HEK293 (cell line): ENCODE data around the gene KIAA0319L.
"Not testable (repeated sequence)": the region's sequence is repeated elsewhere in the genome, so short reads cannot be mapped to it uniquely, and the experiment has no call there.

Experiments used
- CTCF ChIA-PET: fragments of 350-600 bp; formaldehyde crosslinking; extraction: SDS; loops from one replicate; lab custom pipeline; 2021; ENCODE audit warnings: antibody characterized with exemption; lab: Yijun Ruan, JAX
- POLR2A ChIA-PET: fragments of 300-600 bp; formaldehyde crosslinking; extraction: SDS; loops from one replicate; lab custom pipeline; 2020; ENCODE audit warnings: antibody characterized with exemption, inconsistent platforms; lab: Yijun Ruan, JAX
- H3K27ac ChIP-seq: fragments of 200-500 bp; sonication (Bioruptor generic); 2 replicates; pipeline ENCODE4 v1.5.1; 2014; ENCODE audit warnings: low read depth, low read length, control low read depth, inconsistent platforms; ENCODE audit errors: extremely low read depth
- H3K36me3 ChIP-seq, 2 experiments: fragments of 200-500 bp in 1 of 2; sonication (Bioruptor generic) in 1 of 2; 1 replicate in 1 of 2; 2 replicates in 1 of 2; pipeline ENCODE4 v1.5.1; 2014 to 2017; ENCODE audit warnings: inconsistent platforms in 2 of 2, low read length in 2 of 2; ENCODE audit not compliant: control insufficient read depth in 2 of 2, insufficient read depth in 1 of 2
- H3K4me1 ChIP-seq: fragments of 200-500 bp; sonication (Bioruptor generic); 2 replicates; pipeline ENCODE4 v1.5.1; 2014; ENCODE audit warnings: mild to moderate bottlenecking, low read length, inconsistent platforms; ENCODE audit not compliant: control insufficient read depth, insufficient read depth
- H3K4me3 ChIP-seq: 2 replicates; pipeline ENCODE4 v1.5.1; 2011; ENCODE audit warnings: low read depth, mild to moderate bottlenecking, control low read depth, low read length, moderate library complexity
- H3K9me3 ChIP-seq: fragments of 200-500 bp; sonication (Bioruptor generic); 2 replicates; pipeline ENCODE4 v1.5.1; 2014; ENCODE audit warnings: low read depth, low read length, inconsistent platforms; ENCODE audit not compliant: control insufficient read depth, insufficient read depth
- GLI2 ChIP-seq: fragments of 450-650 bp; formaldehyde crosslinking; IDR thresholded peaks from 2 replicates; pipeline ENCODE4; 2017; ENCODE audit warnings: missing biosample characterization, missing genetic modification characterization, low read depth, borderline replicate concordance
- MYNN ChIP-seq: fragments of 450-650 bp; formaldehyde crosslinking; IDR thresholded peaks from 2 replicates; pipeline ENCODE4 v1.5.1; 2016; ENCODE audit warnings: missing biosample characterization, missing genetic modification characterization, borderline replicate concordance
- SCRT2 ChIP-seq: fragments of 450-650 bp; formaldehyde crosslinking; IDR thresholded peaks from 2 replicates; pipeline ENCODE4 v1.5.1; 2016; ENCODE audit warnings: missing biosample characterization, missing genetic modification characterization
- SP7 ChIP-seq: fragments of 450-650 bp; formaldehyde crosslinking; IDR thresholded peaks from 2 replicates; pipeline ENCODE4 v1.5.1; 2016; ENCODE audit warnings: missing biosample characterization, missing genetic modification characterization
- YY2 ChIP-seq: fragments of 450-650 bp; formaldehyde crosslinking; IDR thresholded peaks from 2 replicates; pipeline ENCODE4 v1.5.1; 2016; ENCODE audit warnings: missing biosample characterization, missing genetic modification characterization
- ZBTB6 ChIP-seq: fragments of 450-650 bp; formaldehyde crosslinking; IDR thresholded peaks from 2 replicates; pipeline ENCODE4 v1.5.1; 2017; ENCODE audit warnings: missing biosample characterization, missing genetic modification characterization
- ZFP37 ChIP-seq: fragments of 450-650 bp; formaldehyde crosslinking; IDR thresholded peaks from 2 replicates; pipeline ENCODE4 v1.5.1; 2016; ENCODE audit warnings: missing biosample characterization, missing genetic modification characterization
- ZFP69B ChIP-seq: fragments of 450-650 bp; formaldehyde crosslinking; IDR thresholded peaks from 2 replicates; pipeline ENCODE4 v1.5.1; 2016; ENCODE audit warnings: missing biosample characterization, missing genetic modification characterization
- ZIC2 ChIP-seq: fragments of 450-650 bp; formaldehyde crosslinking; IDR thresholded peaks from 2 replicates; pipeline ENCODE4 v1.5.1; 2016; ENCODE audit warnings: missing biosample characterization, missing genetic modification characterization
- ZNF214 ChIP-seq: fragments of 450-650 bp; formaldehyde crosslinking; IDR thresholded peaks from 2 replicates; pipeline ENCODE4 v1.5.1; 2017; ENCODE audit warnings: missing biosample characterization, mild to moderate bottlenecking, missing genetic modification characterization, borderline replicate concordance
- ZNF24 ChIP-seq: fragments of 450-650 bp; formaldehyde crosslinking; IDR thresholded peaks from 2 replicates; pipeline ENCODE4 v1.5.1; 2016; ENCODE audit warnings: missing biosample characterization, missing genetic modification characterization
- ZNF350 ChIP-seq: fragments of 450-650 bp; formaldehyde crosslinking; IDR thresholded peaks from 2 replicates; pipeline ENCODE4 v1.5.0; 2017; ENCODE audit warnings: missing biosample characterization, mild to moderate bottlenecking, missing genetic modification characterization
- ZNF549 ChIP-seq: fragments of 450-650 bp; IDR thresholded peaks from 2 replicates; pipeline ENCODE4 v1.5.1; 2018; ENCODE audit warnings: missing biosample characterization, missing genetic modification characterization, mild to moderate bottlenecking, inconsistent platforms, moderate library complexity
- ZNF580 ChIP-seq: fragments of 450-650 bp; formaldehyde crosslinking; IDR thresholded peaks from 2 replicates; pipeline ENCODE4 v1.5.1; 2016; ENCODE audit warnings: missing biosample characterization, missing genetic modification characterization
- ZNF596 ChIP-seq: fragments of 450-650 bp; IDR thresholded peaks from 2 replicates; pipeline ENCODE4 v1.5.0; 2018; ENCODE audit warnings: missing biosample characterization, mild to moderate bottlenecking, missing genetic modification characterization, moderate library complexity
- ZNF692 ChIP-seq: fragments of 450-650 bp; formaldehyde crosslinking; IDR thresholded peaks from 2 replicates; pipeline ENCODE4 v1.5.1; 2016; ENCODE audit warnings: missing biosample characterization, missing genetic modification characterization
- ZSCAN30 ChIP-seq: fragments of 450-650 bp; IDR thresholded peaks from 2 replicates; pipeline ENCODE4 v1.5.1; 2018; ENCODE audit warnings: missing biosample characterization, mild to moderate bottlenecking, missing genetic modification characterization, moderate library complexity

Gene KIAA0319L

GRCh38 chr1:35475356-35475755, 81.8 kb downstream of the KIAA0319L start:
- peaks cover 5 to 44% of the 10 kb centered on the region in 2 experiments for H3K36me3 ChIP-seq
- ChIA-PET POLR2A (interaction anchor here (0.6 kb wide), 1 partner anchor 345 kb away, joined by 7 read pairs; no protein-coding TSS in a partner anchor), CTCF (interaction anchor here (0.6 to 0.9 kb wide), 3 partner anchors 17 to 274 kb away, joined by 4 read pairs; no protein-coding TSS in a partner anchor)
- H3K9me3 ChIP-seq: no peaks in the 10 kb centered on the region
- TF ChIP-seq SCRT2 (tag by site-specific recombination) (no peak), ZFP37 (no peak), GLI2 (no peak), ZNF350 (tag by site-specific recombination) (no peak)
- H3K4me3 ChIP-seq: no peak overlapping the region
- no peaks in the 10 kb centered on the region; the same call in 1 of the 2 replicates for H3K4me1 ChIP-seq
- H3K27ac ChIP-seq: no peak overlapping the region

- CTCF ChIA-PET: interaction anchor here (1.0 to 1.2 kb wide), 2 partner anchors 9 to 15 kb away, joined by 3 to 5 read pairs; no protein-coding TSS in a partner anchor
- H3K36me3 ChIP-seq: peaks cover 13 to 57% of the 10 kb centered on the region in 2 experiments
- POLR2A ChIA-PET: not testable (repeated sequence)
These were observed 84.0 kb downstream of the KIAA0319L start for GRCh38 chr1:35473216-35473615.

GRCh38 chr1:35470977-35471613, 86.1 kb downstream of the KIAA0319L start:
- H3K4me3 ChIP-seq: no peak overlapping the region
- H3K36me3 ChIP-seq: peaks cover 13 to 59% of the 10 kb centered on the region in 2 experiments
- ChIA-PET CTCF (interaction anchor here (1.4 to 1.7 kb wide), 2 partner anchors 13 to 21 kb away, joined by 4 to 5 read pairs; no protein-coding TSS in a partner anchor), POLR2A (no interaction called here)
- H3K27ac ChIP-seq: no peak overlapping the region
- no peaks in the 10 kb centered on the region for H3K9me3 ChIP-seq
- no peaks in the 10 kb centered on the region; the same call in 1 of the 2 replicates for H3K4me1 ChIP-seq
- no peak for TF ChIP-seq YY2
- peak; percentile 51; the same call in 1 of the 2 replicates for TF ChIP-seq SP7
- no peak for TF ChIP-seq ZNF214 (tag by site-specific recombination)
- TF ChIP-seq ZNF24 (tag by site-specific recombination): no peak
- TF ChIP-seq ZNF692 (tag by site-specific recombination): peak; percentile 75
- TF ChIP-seq ZNF580 (tag by site-specific recombination): no peak
- TF ChIP-seq ZNF549 (tag by site-specific recombination): no peak
- TF ChIP-seq MYNN (tag by site-specific recombination): no peak
- no peak for TF ChIP-seq ZSCAN30 (tag by site-specific recombination)
- TF ChIP-seq ZNF596 (tag by site-specific recombination): no peak
- TF ChIP-seq ZFP69B (tag by site-specific recombination): peak; percentile 62; the same call in 1 of the 2 replicates
- TF ChIP-seq ZBTB6: no peak
- TF ChIP-seq ZIC2 (tag by site-specific recombination): no peak

More at GRCh38 chr1:35473216-35473615, 84.0 kb downstream of the KIAA0319L start:
- not testable (repeated sequence) for H3K9me3 ChIP-seq, H3K27ac ChIP-seq, H3K4me1 ChIP-seq, H3K4me3 ChIP-seq
